Liver (tissue), 9 donors: ENCODE data around the gene VSIR. TPM values are rescaled to one million over a fixed set of nuclear protein-coding genes. Genes with fewer than 3 reads are reported as not detected.

ENCODE experiments used
- DNase-seq: peaks from one replicate; pipeline ENCODE4 v3.0.0-alpha.2; 2017; ENCODE audit warnings: low spot score
- H3K27ac ChIP-seq, 2 donors: one replicate each; pipeline ENCODE4 v1.7.0; 2013; ENCODE audit warnings: inconsistent platforms in 2 of 2, low read length in 2 of 2, control low read depth in 1 of 2, low read depth in 1 of 2, mild to moderate bottlenecking in 1 of 2
- H3K27me3 ChIP-seq, 4 donors: one replicate each; pipeline versions ENCODE4 v1.6.1 to v1.7.0; 2013; ENCODE audit warnings: low read length in 3 of 4, inconsistent platforms in 1 of 4, mild to moderate bottlenecking in 1 of 4, moderate library complexity in 1 of 4; ENCODE audit not compliant: control insufficient read depth in 4 of 4, insufficient read depth in 4 of 4
- H3K36me3 ChIP-seq, 4 donors: one replicate each; pipeline versions ENCODE4 v1.6.1 to v1.7.0; 2013; ENCODE audit warnings: low read length in 3 of 4, mild to moderate bottlenecking in 3 of 4, low read depth in 1 of 4, moderate library complexity in 1 of 4; ENCODE audit not compliant: control insufficient read depth in 4 of 4, insufficient read depth in 3 of 4
- H3K4me1 ChIP-seq, 4 donors: one replicate each; pipeline versions ENCODE4 v1.6.1 to v1.7.0; 2013; ENCODE audit warnings: low read length in 3 of 4, mild to moderate bottlenecking in 3 of 4, moderate library complexity in 1 of 4; ENCODE audit not compliant: control insufficient read depth in 4 of 4, insufficient read depth in 4 of 4
- H3K4me3 ChIP-seq, 3 donors: one replicate each; pipeline versions ENCODE4 v1.6.1 to v1.7.0; 2013; ENCODE audit warnings: low read length in 3 of 3, control low read depth in 1 of 3, low read depth in 1 of 3, mild to moderate bottlenecking in 1 of 3
- H3K9ac ChIP-seq, 2 donors: one replicate each; pipeline ENCODE4 v1.7.0; 2013; ENCODE audit warnings: low read length in 2 of 2, mild to moderate bottlenecking in 2 of 2, moderate library complexity in 2 of 2, control low read depth in 1 of 2, low read depth in 1 of 2
- H3K9me3 ChIP-seq, 4 donors: one replicate each; pipeline versions ENCODE4 v1.6.1 to v1.7.0; 2013; ENCODE audit warnings: low read length in 3 of 4; ENCODE audit not compliant: control insufficient read depth in 4 of 4
- ATF3 ChIP-seq: IDR thresholded peaks from 2 replicates; pipeline ENCODE4 v1.6.1; 2016; ENCODE audit warnings: antibody characterized with exemption
- CTCF ChIP-seq: fragments of 150-350 bp; IDR thresholded peaks from 2 replicates; pipeline ENCODE4 v1.5.1; 2017; ENCODE audit warnings: improper control_type of control experiment, low read depth, low read length; ENCODE audit not compliant: missing input control
- EGR1 ChIP-seq, 2 donors: IDR thresholded peaks; 2 replicates each; pipeline ENCODE4 v1.6.1; 2016 to 2018; ENCODE audit warnings: antibody characterized with exemption in 2 of 2, low read depth in 2 of 2
- FOXA1 ChIP-seq: IDR thresholded peaks from 2 replicates; pipeline ENCODE4 v1.6.1; 2016; ENCODE audit warnings: antibody characterized with exemption
- FOXA2 ChIP-seq: IDR thresholded peaks from 2 replicates; pipeline ENCODE4 v1.6.1; 2016; ENCODE audit warnings: antibody characterized with exemption
- GABPA ChIP-seq, 2 donors: IDR thresholded peaks in 1 of 2; conservative IDR thresholded peaks in 1 of 2; 2 replicates each; pipeline ENCODE4 v1.6.1; 2016; ENCODE audit warnings: antibody characterized with exemption in 2 of 2, mild to moderate bottlenecking in 1 of 2, moderate library complexity in 1 of 2
- HNF4A ChIP-seq, 2 donors: conservative IDR thresholded peaks; 2 replicates each; pipeline ENCODE4 v1.6.1; 2016; ENCODE audit warnings: antibody characterized with exemption in 2 of 2, mild to moderate bottlenecking in 2 of 2
- HNF4G ChIP-seq: IDR thresholded peaks from 2 replicates; pipeline ENCODE4 v1.6.1; 2016; ENCODE audit warnings: antibody characterized with exemption
- JUND ChIP-seq, 2 donors: IDR thresholded peaks; 2 replicates each; pipeline ENCODE4 v1.6.1; 2016; ENCODE audit warnings: antibody characterized with exemption in 2 of 2
- MAX ChIP-seq: IDR thresholded peaks from 2 replicates; pipeline ENCODE4 v1.6.1; 2016; ENCODE audit warnings: antibody characterized with exemption
- NR2F2 ChIP-seq: IDR thresholded peaks from 2 replicates; pipeline ENCODE4 v1.6.1; 2016; ENCODE audit warnings: antibody characterized with exemption
- RAD21 ChIP-seq, 2 donors: IDR thresholded peaks; 2 replicates each; pipeline ENCODE4 v1.6.1; 2016; ENCODE audit warnings: antibody characterized with exemption in 2 of 2, mild to moderate bottlenecking in 2 of 2
- REST ChIP-seq: IDR thresholded peaks from 2 replicates; pipeline ENCODE4 v1.6.1; 2016; ENCODE audit warnings: antibody characterized with exemption, mild to moderate bottlenecking
- RXRA ChIP-seq, 2 donors: IDR thresholded peaks; 2 replicates each; pipeline ENCODE4 v1.6.1; 2017 to 2018; ENCODE audit warnings: antibody characterized with exemption in 2 of 2, mild to moderate bottlenecking in 1 of 2
- SP1 ChIP-seq: IDR thresholded peaks from 2 replicates; pipeline ENCODE4 v1.6.1; 2018; ENCODE audit warnings: antibody characterized with exemption, mild to moderate bottlenecking
- TAF1 ChIP-seq: conservative IDR thresholded peaks from 2 replicates; pipeline ENCODE4 v1.6.1; 2016; ENCODE audit warnings: antibody characterized with exemption, mild to moderate bottlenecking
- YY1 ChIP-seq: IDR thresholded peaks from 2 replicates; pipeline ENCODE4 v1.6.1; 2016; ENCODE audit warnings: antibody characterized with exemption, mild to moderate bottlenecking
- ZBTB33 ChIP-seq: IDR thresholded peaks from 2 replicates; pipeline ENCODE4 v1.6.1; 2016; ENCODE audit warnings: antibody characterized with exemption
- WGBS: extraction: QIAGEN DNeasy Blood & Tissue Kit; methylation state at CpG from one replicate; pipeline ENCODE4 v1.1.7; 2013; 5-methylcytosine and 5-hydroxymethylcytosine counted together
- polyA plus RNA-seq, 2 donors: library from polyadenylated mRNA; stranded (reverse) in 1 of 2; unstranded in 1 of 2; fragments of 200-250 nt in 1 of 2; fragments of >200 nt in 1 of 2; fragmentation: Nextera tagmentation in 1 of 2; extraction: Ambion mirVana in 1 of 2; gene quantifications; one replicate each; pipeline versions ENCODE4 v1.2.1 to v1.2.3, GENCODE V29; 2013 to 2015
- total RNA-seq, 2 donors: library from RNA; depleted of rRNA; stranded (reverse); fragments of >200 nt; gene quantifications; one replicate each; pipeline ENCODE4 v1.2.3, GENCODE V29; 2014
- donor health status: healthy.
- donor health status: healthy.
- donor health status: healthy.
- donor health status: healthy.
- donor health status: healthy.

VSIR gene
- total and polyA plus RNA-seq, 4 donors = 7.2 to 12.2 (median 10.8) TPM

GRCh38 chr10:71723311-71723710 lies 50.0 kb downstream of the VSIR start:
- Histone ChIP-seq H3K27me3 (no peaks in the 10 kb centered on the region), H3K27ac (no peak overlapping the region), H3K36me3 (no peaks in the 10 kb centered on the region), H3K9me3 (no peaks in the 10 kb centered on the region), H3K4me1 (peaks cover 0 to 8% (median 4%) of the 10 kb centered on the region in 4 donors), H3K4me3 (no peak overlapping the region), H3K9ac (no peak overlapping the region)
- TF ChIP-seq NR2F2 (no peak), REST (no peak), MAX (no peak), GABPA (IDR thresholded peaks at IDR 0.05 in 1 of 2, conservative IDR thresholded peaks at IDR 0.05 in 1 of 2) (no peak), YY1 (no peak), ATF3 (no peak), JUND (IDR thresholded peaks at IDR 0.05) (no peak), FOXA1 (no peak), HNF4A (conservative IDR thresholded peaks at IDR 0.05) (no peak), ZBTB33 (no peak), HNF4G (no peak), SP1 (no peak), TAF1 (no peak), EGR1 (IDR thresholded peaks at IDR 0.05; ENCODE audit: low read depth in 2 of 2) (no peak), CTCF (no peak), FOXA2 (no peak), RAD21 (IDR thresholded peaks at IDR 0.05) (no peak), RXRA (IDR thresholded peaks at IDR 0.05) (no peak)
- DNase-seq = no peak
- WGBS = 96% methylated on average over 11 of the region's 11 CpGs

GRCh38 chr10:71722849-71723248 lies 50.5 kb downstream of the VSIR start:
- H3K36me3 ChIP-seq = no peaks in the 10 kb centered on the region
- no peak overlapping the region for H3K4me3 ChIP-seq
- no peaks in the 10 kb centered on the region for H3K27me3 ChIP-seq
- H3K27ac ChIP-seq = no peak overlapping the region
- H3K4me1 ChIP-seq = peaks cover 0 to 7% (median 3%) of the 10 kb centered on the region in 4 donors
- 90% methylated on average over 1 of the region's 1 CpG for WGBS
- H3K9ac ChIP-seq = no peak overlapping the region
- DNase-seq = no peak
- no peaks in the 10 kb centered on the region for H3K9me3 ChIP-seq
- TF ChIP-seq TAF1 (no peak), CTCF (no peak)
